Endothelial cell of umbilical vein (primary cell): ENCODE results near the gene FREM1. TPM values are rescaled to one million over a fixed set of nuclear protein-coding genes. Genes with fewer than 3 reads are reported as not detected.

Source experiments
- BruUV-seq: library from RNA; stranded (reverse); fragments of 400-500 nt; replicated peaks from 2 replicates; lab custom pipeline; 2021; lab: Mats Ljungman, UMichigan
- CTCF ChIA-PET: fragments of 300-600, 350-600 bp; sonication (Branson Sonifier 250); formaldehyde crosslinking; loops from one replicate; lab custom pipeline; 2021; ENCODE audit warnings: antibody characterized with exemption, inconsistent platforms; lab: Charles Lee
- POLR2A ChIA-PET: fragments of 300-600, 350-600 bp; sonication (Branson Sonifier 250); formaldehyde crosslinking; loops from one replicate; lab custom pipeline; 2021; ENCODE audit warnings: antibody characterized with exemption, inconsistent platforms; lab: Charles Lee
- DNase-seq: peaks from one replicate; pipeline ENCODE4 v3.0.0-alpha.2; 2011; ENCODE audit warnings: low read depth, low spot score
- FAIRE-seq: peaks from 2 replicates; lab custom pipeline; 2011; peaks lifted over from hg19 to GRCh38; lab: Jason Lieb, UNC
- H2AFZ ChIP-seq: 2 replicates; pipeline ENCODE4 v1.6.0; 2012; ENCODE audit warnings: low read depth, low read length, control low read depth, inconsistent platforms
- H3K27ac ChIP-seq: 2 replicates; pipeline ENCODE4 v1.5.1; 2011; ENCODE audit warnings: low read depth, mild to moderate bottlenecking, control low read depth, low read length, moderate library complexity; ENCODE audit not compliant: insufficient read depth
- H3K27me3 ChIP-seq, 2 experiments: 2 replicates each; pipeline versions ENCODE4 v1.6.0 to v1.6.1; 2011; ENCODE audit warnings: low read length in 2 of 2, mixed read lengths in 1 of 2; ENCODE audit not compliant: control insufficient read depth in 2 of 2, insufficient read depth in 2 of 2
- H3K36me3 ChIP-seq, 2 experiments: 2 replicates in 1 of 2; 3 replicates in 1 of 2; pipeline ENCODE4 v1.5.1; 2011; ENCODE audit warnings: low read length in 2 of 2, mild to moderate bottlenecking in 1 of 2, moderate library complexity in 1 of 2; ENCODE audit not compliant: control insufficient read depth in 2 of 2, insufficient read depth in 2 of 2; ENCODE audit errors: extremely low read depth in 1 of 2
- H3K4me1 ChIP-seq: 3 replicates; pipeline ENCODE4 v1.5.1; 2011; ENCODE audit warnings: mild to moderate bottlenecking, low read length; ENCODE audit not compliant: control insufficient read depth, insufficient read depth; ENCODE audit errors: extremely low read depth
- H3K4me2 ChIP-seq: 2 replicates; pipeline ENCODE4 v1.6.1; 2011; ENCODE audit warnings: low read length, control low read depth, mixed read lengths; ENCODE audit not compliant: insufficient read depth
- H3K4me3 ChIP-seq, 3 experiments: fragments of 200-600 bp in 1 of 3; sonication (generic), shearing (Covaris generic) in 1 of 3; replicated peaks in 1 of 3; 2 replicates each; pipeline ENCODE4 v1.5.1; 2011 to 2016; ENCODE audit warnings: control low read depth in 3 of 3, low read length in 3 of 3, mild to moderate bottlenecking in 2 of 3, inconsistent platforms in 1 of 3, low read depth in 1 of 3, moderate library complexity in 1 of 3; ENCODE audit not compliant: insufficient read depth in 1 of 3
- H3K79me2 ChIP-seq: 2 replicates; pipeline ENCODE4 v1.6.0; 2012; ENCODE audit warnings: low read length, inconsistent platforms; ENCODE audit not compliant: control insufficient read depth, insufficient read depth
- H3K9ac ChIP-seq: replicated peaks from 2 replicates; pipeline ENCODE3; 2011; ENCODE audit warnings: low read length, control low read depth; ENCODE audit not compliant: insufficient read depth; ENCODE audit errors: extremely low read depth
- H3K9me1 ChIP-seq: replicated peaks from 3 replicates; pipeline ENCODE4 v1.6.0; 2011; ENCODE audit warnings: mild to moderate bottlenecking, low read length; ENCODE audit not compliant: control insufficient read depth, insufficient read depth; ENCODE audit errors: extremely low read depth
- H3K9me3 ChIP-seq: replicated peaks from 2 replicates; pipeline ENCODE4 v1.5.1; 2012; ENCODE audit warnings: low read length, inconsistent platforms; ENCODE audit not compliant: control insufficient read depth, insufficient read depth
- H4K20me1 ChIP-seq: replicated peaks from 2 replicates; pipeline ENCODE3; 2011; ENCODE audit warnings: mild to moderate bottlenecking, low read length; ENCODE audit not compliant: control insufficient read depth, insufficient read depth; ENCODE audit errors: extremely low read depth
- EZH2 ChIP-seq: IDR thresholded peaks from 2 replicates; pipeline ENCODE4 v1.6.1; 2012; ENCODE audit warnings: borderline replicate concordance, low read depth, mild to moderate bottlenecking, moderate library complexity, low read length, inconsistent platforms; ENCODE audit not compliant: severe bottlenecking
- FOS ChIP-seq: IDR thresholded peaks from 2 replicates; pipeline ENCODE4 v1.6.1; 2011; ENCODE audit warnings: mild to moderate bottlenecking, low read length, moderate library complexity, borderline replicate concordance; ENCODE audit not compliant: insufficient read depth
- GATA2 ChIP-seq: IDR thresholded peaks from 2 replicates; pipeline ENCODE4 v1.7.0; 2011; ENCODE audit warnings: low read depth, mild to moderate bottlenecking, moderate library complexity, mixed read lengths, low read length; ENCODE audit not compliant: insufficient read length, insufficient read depth
- JUN ChIP-seq: IDR thresholded peaks from 2 replicates; pipeline ENCODE4 v1.6.1; 2011; ENCODE audit warnings: borderline replicate concordance, low read depth; ENCODE audit not compliant: insufficient read length, insufficient read depth
- MYC ChIP-seq: IDR thresholded peaks from one replicate; pipeline ENCODE4 v1.6.1; 2011; ENCODE audit warnings: mild to moderate bottlenecking, low read depth, low read length
- POLR2A ChIP-seq: IDR thresholded peaks from 2 replicates; pipeline ENCODE4 v1.6.1; 2012; ENCODE audit warnings: low read depth, mild to moderate bottlenecking, control low read depth, low read length
- POLR2AphosphoS5 ChIP-seq: IDR thresholded peaks from 2 replicates; pipeline ENCODE4 v1.6.1; 2012; ENCODE audit warnings: low read depth, mild to moderate bottlenecking, control low read depth, low read length, moderate library complexity; ENCODE audit not compliant: insufficient read depth
- dilution Hi-C: fragments of 300-500 bp; cut with MboI; formaldehyde crosslinking; loops from one replicate; pipeline ENCODE4 v1.15.0; 2019; ENCODE audit warnings: low sequenced_read_pairs; ENCODE audit not compliant: extremely low pct_ligation_motif_present
- intact Hi-C: fragments of 100-400 bp; cut with micrococcal nuclease; formaldehyde crosslinking; loops from one replicate; pipeline ENCODE4 v1.10.0; 2022
- polyA plus RNA-seq, 4 experiments: library from polyadenylated mRNA; depleted of rRNA in 3 of 4; stranded (reverse) in 3 of 4; unstranded in 1 of 4; fragments of >200 nt; gene quantifications; 2 replicates each; pipeline versions ENCODE4 v1.2.1 to v1.2.3, GENCODE V29; 2011 to 2012; ENCODE audit warnings: missing spikeins in 1 of 4
- total RNA-seq: library from RNA; stranded (reverse); gene quantifications from 2 replicates; pipeline ENCODE4 v1.2.3, GENCODE V29; 2021
- TF ChIP-seq, protein P1 (sequence below), 2 donors: IDR thresholded peaks; 1 replicate in 1 of 2; 2 replicates in 1 of 2; pipeline ENCODE4 v1.5.1; 2011; ENCODE audit warnings: low read length in 2 of 2, mild to moderate bottlenecking in 2 of 2, moderate library complexity in 2 of 2, control low read depth in 1 of 2, inconsistent platforms in 1 of 2, low read depth in 1 of 2; ENCODE audit not compliant: insufficient read depth in 1 of 2; ENCODE audit errors: extremely low read depth in 1 of 2
- TF ChIP-seq, protein P2 (sequence below): IDR thresholded peaks from 2 replicates; pipeline ENCODE4 v1.6.1; 2011; ENCODE audit not compliant: insufficient read depth, insufficient read length

FREM1 gene
- total and polyA plus RNA-seq, 2 donors (not counting 3 experiments of a cell fraction or from before 2014, with no cell fraction given) = 0.10 to 0.29 TPM

DNA sequence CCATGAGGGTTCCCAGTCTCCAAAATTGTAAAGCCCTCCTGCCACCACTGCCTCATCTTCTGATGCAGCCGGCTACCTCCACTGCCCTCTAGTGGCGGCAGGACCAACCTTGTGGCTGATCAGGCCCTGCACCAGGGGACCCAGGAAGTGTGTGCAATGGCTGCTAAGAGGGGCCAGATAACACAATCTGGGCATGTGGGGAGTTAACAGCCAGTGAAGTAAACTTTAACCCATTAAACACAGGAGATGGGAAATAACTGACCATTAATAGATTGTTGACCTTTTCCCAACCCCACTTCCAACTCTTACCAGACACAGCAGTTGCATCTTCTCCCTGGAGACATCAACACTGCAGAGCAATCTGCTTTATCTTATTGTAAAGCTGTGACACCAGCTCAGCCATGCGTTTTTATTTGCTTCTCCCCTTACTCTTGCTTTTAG lies 63.3 kb downstream of the FREM1 start:
- no peaks in the 10 kb centered on the region for H3K79me2 ChIP-seq
- ChIA-PET POLR2A (no interaction called here), CTCF (interaction anchor here (0.9 to 1.3 kb wide), 3 partner anchors 9 to 288 kb away, joined by 3 to 4 read pairs (median 4); no protein-coding TSS in a partner anchor)
- H3K4me2 ChIP-seq = no peak overlapping the region
- H3K9me3 ChIP-seq = no peaks in the 10 kb centered on the region
- no peak overlapping the region for H3K27ac ChIP-seq
- DNase-seq = peak; percentile 28
- H2AFZ ChIP-seq = no peak overlapping the region
- peak; percentile 76 for FAIRE-seq
- H3K9me1 ChIP-seq = no peaks in the 10 kb centered on the region
- no TSS peak for BruUV-seq
- no peaks in the 10 kb centered on the region for H3K36me3 ChIP-seq
- dilution Hi-C loops (no loop called here), intact Hi-C loops (loop anchor here (1.0 to 5.0 kb wide), 3 partner anchors 230 to 382 kb away; no protein-coding TSS in a partner anchor)
- no peak overlapping the region for H3K9ac ChIP-seq
- H3K4me1 ChIP-seq = no peaks in the 10 kb centered on the region
- TF ChIP-seq, protein P1, sequence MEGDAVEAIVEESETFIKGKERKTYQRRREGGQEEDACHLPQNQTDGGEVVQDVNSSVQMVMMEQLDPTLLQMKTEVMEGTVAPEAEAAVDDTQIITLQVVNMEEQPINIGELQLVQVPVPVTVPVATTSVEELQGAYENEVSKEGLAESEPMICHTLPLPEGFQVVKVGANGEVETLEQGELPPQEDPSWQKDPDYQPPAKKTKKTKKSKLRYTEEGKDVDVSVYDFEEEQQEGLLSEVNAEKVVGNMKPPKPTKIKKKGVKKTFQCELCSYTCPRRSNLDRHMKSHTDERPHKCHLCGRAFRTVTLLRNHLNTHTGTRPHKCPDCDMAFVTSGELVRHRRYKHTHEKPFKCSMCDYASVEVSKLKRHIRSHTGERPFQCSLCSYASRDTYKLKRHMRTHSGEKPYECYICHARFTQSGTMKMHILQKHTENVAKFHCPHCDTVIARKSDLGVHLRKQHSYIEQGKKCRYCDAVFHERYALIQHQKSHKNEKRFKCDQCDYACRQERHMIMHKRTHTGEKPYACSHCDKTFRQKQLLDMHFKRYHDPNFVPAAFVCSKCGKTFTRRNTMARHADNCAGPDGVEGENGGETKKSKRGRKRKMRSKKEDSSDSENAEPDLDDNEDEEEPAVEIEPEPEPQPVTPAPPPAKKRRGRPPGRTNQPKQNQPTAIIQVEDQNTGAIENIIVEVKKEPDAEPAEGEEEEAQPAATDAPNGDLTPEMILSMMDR (IDR thresholded peaks at IDR 0.05; ENCODE audit: extremely low read depth in 1 of 2, insufficient read depth in 1 of 2, low read depth in 1 of 2, low read length in 2 of 2) = peak; percentile 77 to 80
- TF ChIP-seq, protein P2, sequence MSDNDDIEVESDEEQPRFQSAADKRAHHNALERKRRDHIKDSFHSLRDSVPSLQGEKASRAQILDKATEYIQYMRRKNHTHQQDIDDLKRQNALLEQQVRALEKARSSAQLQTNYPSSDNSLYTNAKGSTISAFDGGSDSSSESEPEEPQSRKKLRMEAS = no peak
- H3K27me3 ChIP-seq = peaks cover 6 to 14% of the 10 kb centered on the region in 2 experiments
- H4K20me1 ChIP-seq = no peaks in the 10 kb centered on the region
- H3K4me3 ChIP-seq = no peak overlapping the region

DNA sequence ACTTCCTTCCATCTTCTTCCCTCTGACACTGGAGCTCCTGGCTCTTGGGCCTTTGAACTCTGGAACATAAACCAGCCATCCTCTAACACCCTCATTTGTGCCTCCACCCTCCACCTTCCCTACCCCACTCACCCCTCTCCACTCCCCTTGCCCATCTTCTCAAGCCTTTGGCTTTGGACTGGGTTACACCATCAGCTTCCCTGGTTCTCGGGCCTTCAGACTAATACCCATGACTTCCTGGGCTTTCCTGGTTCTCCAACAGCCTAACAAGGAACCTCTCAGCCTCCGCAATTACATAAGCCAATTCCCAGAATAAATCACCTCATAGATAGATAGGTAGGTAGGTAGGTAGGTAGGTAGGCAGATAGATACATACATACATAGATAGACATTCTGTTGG lies 67.1 kb downstream of the FREM1 start:
- Histone ChIP-seq H3K4me3 (no peak overlapping the region), H3K79me2 (no peaks in the 10 kb centered on the region), H3K9ac (no peak overlapping the region), H3K27me3 (peaks cover 2 to 5% of the 10 kb centered on the region in 2 experiments), H3K4me2 (no peak overlapping the region), H3K9me1 (no peaks in the 10 kb centered on the region), H4K20me1 (no peaks in the 10 kb centered on the region), H3K4me1 (no peaks in the 10 kb centered on the region), H3K36me3 (no peaks in the 10 kb centered on the region), H3K27ac (no peak overlapping the region), H3K9me3 (no peaks in the 10 kb centered on the region), H2AFZ (no peak overlapping the region)
- TF ChIP-seq GATA2 (no peak), FOS (no peak), POLR2A (no peak), EZH2 (no peak), POLR2AphosphoS5 (no peak), JUN (no peak), MYC (no peak)
- TF ChIP-seq, protein P1 (IDR thresholded peaks at IDR 0.05; ENCODE audit: extremely low read depth in 1 of 2, insufficient read depth in 1 of 2, low read depth in 1 of 2, low read length in 2 of 2) = no peak
- TF ChIP-seq, protein P2 = no peak
- DNase-seq (no peak), FAIRE-seq (no peak)
- intact Hi-C loops = no loop called here
- BruUV-seq = no TSS peak
- POLR2A ChIA-PET = no interaction called here
- dilution Hi-C loops = no loop called here
- CTCF ChIA-PET = no interaction called here
